HG03342 (cell line): ENCODE measurements around the gene CYB561D1.
A peak's percentile ranks its signal among the peaks of the same experiment; 100 is the strongest.

Source experiments
- ATAC-seq: cut with Tn5 transposase; IDR thresholded peaks from one replicate; pipeline ENCODE4 v1.9.1; 2021; ENCODE audit warnings: mild to moderate bottlenecking, moderate library complexity; ENCODE audit not compliant: unreplicated experiment

Gene CYB561D1

DNA sequence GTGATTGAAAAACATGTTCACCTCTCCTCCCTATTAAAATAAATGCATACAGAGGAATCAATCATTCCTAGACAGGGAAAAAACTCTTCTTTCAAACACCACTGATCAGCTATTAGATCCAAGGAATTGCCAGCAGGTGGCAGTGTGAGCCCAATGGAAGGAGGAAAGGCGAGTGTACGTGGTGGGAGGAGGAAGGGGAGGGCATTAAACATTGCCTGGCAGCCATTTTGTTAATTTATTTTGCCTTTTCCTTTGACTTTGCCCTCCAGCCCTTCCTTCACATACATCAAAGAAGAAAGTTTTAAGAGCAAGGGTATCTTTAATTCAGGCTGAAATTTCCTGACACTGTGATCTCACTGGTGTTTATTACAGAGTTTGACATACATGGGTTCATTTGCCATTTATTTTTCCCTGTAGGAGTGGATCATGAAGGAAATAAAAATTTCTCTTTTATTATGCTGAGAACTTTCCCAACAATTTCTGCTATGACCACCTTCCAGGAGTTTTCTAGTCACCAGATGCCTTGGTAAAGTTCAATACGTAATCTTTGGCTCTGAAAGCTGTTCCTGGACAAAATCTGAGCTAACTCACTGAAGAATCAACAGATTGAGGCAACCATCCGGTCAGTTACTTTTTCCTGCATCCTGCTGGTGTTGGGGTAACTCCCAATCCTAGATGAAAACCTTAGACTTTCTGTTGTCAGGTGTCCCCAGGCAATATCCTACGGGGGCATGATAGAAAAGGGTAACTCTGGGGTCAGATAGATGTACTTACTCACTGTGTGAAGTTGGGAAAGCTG, 52.6 kb downstream of the CYB561D1 start:
- peak; percentile 37 for ATAC-seq

- no peak for ATAC-seq
Measured at GRCh38 chr1:109547463-109548320, 53.8 kb downstream of the CYB561D1 start.

DNA sequence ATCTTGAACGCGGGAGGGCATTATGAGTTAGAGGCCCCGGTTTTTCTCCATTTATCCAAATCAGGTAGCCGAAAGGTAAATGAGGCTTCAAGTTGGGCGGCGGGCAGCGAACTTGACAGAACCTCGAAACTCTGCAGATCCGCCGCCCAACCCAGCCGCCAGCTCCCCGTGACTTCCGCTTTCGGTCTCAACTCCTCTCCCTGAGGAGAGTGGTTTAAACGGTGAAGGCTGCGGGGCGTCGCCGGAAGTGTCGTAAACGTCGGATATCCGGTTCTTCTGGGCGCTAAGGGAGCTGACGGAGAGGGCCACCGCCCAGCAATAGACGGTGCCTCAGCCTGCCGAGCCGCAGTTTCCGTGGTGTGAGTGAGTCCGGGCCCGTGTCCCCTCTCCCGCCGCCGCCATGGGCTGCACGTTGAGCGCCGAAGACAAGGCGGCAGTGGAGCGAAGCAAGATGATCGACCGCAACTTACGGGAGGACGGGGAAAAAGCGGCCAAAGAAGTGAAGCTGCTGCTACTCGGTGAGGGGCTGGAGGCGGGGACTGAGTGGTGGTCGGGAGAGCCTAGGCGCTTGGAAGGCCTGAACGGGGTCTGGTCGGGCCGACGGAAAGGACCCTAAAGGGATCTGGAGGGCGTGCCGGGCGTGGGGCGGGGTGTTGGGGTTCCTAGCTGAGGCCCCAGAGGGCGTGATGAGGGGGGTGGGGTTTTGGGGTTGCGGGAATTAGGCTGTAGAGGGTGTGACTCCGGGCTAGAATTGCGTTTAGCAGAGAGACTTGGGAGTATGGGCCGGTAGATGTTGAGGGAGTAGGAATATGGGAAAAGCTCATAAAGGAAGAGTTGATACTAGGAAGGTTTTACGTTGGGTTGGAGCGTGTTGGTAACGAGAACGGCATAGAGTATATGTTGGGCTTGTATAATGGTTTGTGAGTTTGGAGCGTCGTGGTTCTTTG, 54.7 kb downstream of the CYB561D1 start, which contains the start of gene GNAI3:
TSS of gene GNAI3 (plus strand) at position 295 of the 947 bp plus-strand sequence. CDS start at position 401, 106 bp downstream.
- peak; percentile 86 for ATAC-seq
